SH-SY5Y (cell line): ENCODE results near the gene SMIM45.

Source experiments
- GATA2 ChIP-seq: IDR thresholded peaks from 2 replicates; pipeline ENCODE4 v1.6.1; 2011; ENCODE audit warnings: mild to moderate bottlenecking, low read depth, low read length
- GATA3 ChIP-seq: IDR thresholded peaks from 2 replicates; pipeline ENCODE4 v1.6.1; 2011; ENCODE audit warnings: low read depth, mild to moderate bottlenecking, low read length, moderate library complexity

GRCh38 chr22:41978732-41979131 is 26.8 kb downstream of the SMIM45 start:
- TF ChIP-seq GATA3 (no peak), GATA2 (no peak)
